Panc1 (cell line): ENCODE measurements around the gene COL4A4.

ENCODE experiments used
- POLR2AphosphoS5 ChIP-seq: IDR thresholded peaks from 2 replicates; pipeline ENCODE4 v1.6.1; 2012; ENCODE audit warnings: mild to moderate bottlenecking, low read depth, low read length, moderate library complexity
- TCF7L2 ChIP-seq: IDR thresholded peaks from 2 replicates; pipeline ENCODE4 v1.6.1; 2011; ENCODE audit warnings: mild to moderate bottlenecking, low read depth, low read length, inconsistent platforms
- TF ChIP-seq, protein P1 (sequence below): fragments of 450-650 bp; IDR thresholded peaks from 2 replicates; pipeline ENCODE4 v1.5.1; 2017; ENCODE audit warnings: mild to moderate bottlenecking
- TF ChIP-seq, protein P2 (sequence below), 2 experiments: IDR thresholded peaks; 2 replicates each; pipeline ENCODE4 v1.6.1; 2011 to 2012; ENCODE audit warnings: low read depth in 2 of 2, control low read depth in 1 of 2, low read length in 1 of 2, mild to moderate bottlenecking in 1 of 2, moderate library complexity in 1 of 2; ENCODE audit not compliant: insufficient read depth in 1 of 2

DNA sequence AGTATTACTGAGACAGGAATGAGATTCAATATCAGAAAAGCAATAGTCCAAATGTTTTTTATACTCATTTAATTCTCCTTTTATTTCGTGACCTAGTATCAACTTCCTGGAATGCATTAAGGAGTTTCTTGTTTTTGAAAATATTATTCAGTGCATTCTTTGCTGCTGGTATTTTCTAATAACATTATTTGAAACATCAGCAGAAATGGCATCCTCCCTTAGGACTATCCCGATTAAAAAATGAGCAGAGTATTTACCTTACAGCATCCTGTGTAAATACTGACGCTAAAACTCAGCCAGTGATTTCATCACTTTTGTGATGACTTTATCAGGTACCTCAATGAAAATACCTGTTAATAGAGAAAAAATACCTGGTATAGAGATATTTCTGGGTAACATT is 16.8 kb upstream of the COL4A4 start:
- TF ChIP-seq, protein P1, sequence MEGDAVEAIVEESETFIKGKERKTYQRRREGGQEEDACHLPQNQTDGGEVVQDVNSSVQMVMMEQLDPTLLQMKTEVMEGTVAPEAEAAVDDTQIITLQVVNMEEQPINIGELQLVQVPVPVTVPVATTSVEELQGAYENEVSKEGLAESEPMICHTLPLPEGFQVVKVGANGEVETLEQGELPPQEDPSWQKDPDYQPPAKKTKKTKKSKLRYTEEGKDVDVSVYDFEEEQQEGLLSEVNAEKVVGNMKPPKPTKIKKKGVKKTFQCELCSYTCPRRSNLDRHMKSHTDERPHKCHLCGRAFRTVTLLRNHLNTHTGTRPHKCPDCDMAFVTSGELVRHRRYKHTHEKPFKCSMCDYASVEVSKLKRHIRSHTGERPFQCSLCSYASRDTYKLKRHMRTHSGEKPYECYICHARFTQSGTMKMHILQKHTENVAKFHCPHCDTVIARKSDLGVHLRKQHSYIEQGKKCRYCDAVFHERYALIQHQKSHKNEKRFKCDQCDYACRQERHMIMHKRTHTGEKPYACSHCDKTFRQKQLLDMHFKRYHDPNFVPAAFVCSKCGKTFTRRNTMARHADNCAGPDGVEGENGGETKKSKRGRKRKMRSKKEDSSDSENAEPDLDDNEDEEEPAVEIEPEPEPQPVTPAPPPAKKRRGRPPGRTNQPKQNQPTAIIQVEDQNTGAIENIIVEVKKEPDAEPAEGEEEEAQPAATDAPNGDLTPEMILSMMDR = no peak
- TF ChIP-seq TCF7L2 (no peak), POLR2AphosphoS5 (no peak)
- TF ChIP-seq, protein P2, sequence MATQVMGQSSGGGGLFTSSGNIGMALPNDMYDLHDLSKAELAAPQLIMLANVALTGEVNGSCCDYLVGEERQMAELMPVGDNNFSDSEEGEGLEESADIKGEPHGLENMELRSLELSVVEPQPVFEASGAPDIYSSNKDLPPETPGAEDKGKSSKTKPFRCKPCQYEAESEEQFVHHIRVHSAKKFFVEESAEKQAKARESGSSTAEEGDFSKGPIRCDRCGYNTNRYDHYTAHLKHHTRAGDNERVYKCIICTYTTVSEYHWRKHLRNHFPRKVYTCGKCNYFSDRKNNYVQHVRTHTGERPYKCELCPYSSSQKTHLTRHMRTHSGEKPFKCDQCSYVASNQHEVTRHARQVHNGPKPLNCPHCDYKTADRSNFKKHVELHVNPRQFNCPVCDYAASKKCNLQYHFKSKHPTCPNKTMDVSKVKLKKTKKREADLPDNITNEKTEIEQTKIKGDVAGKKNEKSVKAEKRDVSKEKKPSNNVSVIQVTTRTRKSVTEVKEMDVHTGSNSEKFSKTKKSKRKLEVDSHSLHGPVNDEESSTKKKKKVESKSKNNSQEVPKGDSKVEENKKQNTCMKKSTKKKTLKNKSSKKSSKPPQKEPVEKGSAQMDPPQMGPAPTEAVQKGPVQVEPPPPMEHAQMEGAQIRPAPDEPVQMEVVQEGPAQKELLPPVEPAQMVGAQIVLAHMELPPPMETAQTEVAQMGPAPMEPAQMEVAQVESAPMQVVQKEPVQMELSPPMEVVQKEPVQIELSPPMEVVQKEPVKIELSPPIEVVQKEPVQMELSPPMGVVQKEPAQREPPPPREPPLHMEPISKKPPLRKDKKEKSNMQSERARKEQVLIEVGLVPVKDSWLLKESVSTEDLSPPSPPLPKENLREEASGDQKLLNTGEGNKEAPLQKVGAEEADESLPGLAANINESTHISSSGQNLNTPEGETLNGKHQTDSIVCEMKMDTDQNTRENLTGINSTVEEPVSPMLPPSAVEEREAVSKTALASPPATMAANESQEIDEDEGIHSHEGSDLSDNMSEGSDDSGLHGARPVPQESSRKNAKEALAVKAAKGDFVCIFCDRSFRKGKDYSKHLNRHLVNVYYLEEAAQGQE (IDR thresholded peaks at IDR 0.05; ENCODE audit: insufficient read depth in 1 of 2, low read depth in 2 of 2, low read length in 1 of 2) = no peak
